H1 (cell line): ENCODE measurements around the gene GRK6. TPM values are rescaled to one million over a fixed set of nuclear protein-coding genes. Genes with fewer than 3 reads are reported as not detected.

Source experiments
- CTCF ChIA-PET: fragments of 300-600 bp; sonication (Branson Sonifier 250); formaldehyde crosslinking; loops from one replicate; lab custom pipeline; 2021; ENCODE audit not compliant: partially characterized antibody; lab: Charles Lee
- POLR2A ChIA-PET: fragments of 300-600 bp; sonication (Branson Sonifier 250); formaldehyde crosslinking; loops from one replicate; lab custom pipeline; 2021; ENCODE audit warnings: inconsistent platforms; ENCODE audit not compliant: partially characterized antibody; lab: Charles Lee
- DNase-seq, 2 experiments: peaks; one replicate each; pipeline versions ENCODE4 v3.0.0 to v3.0.0-alpha.2; 2010 to 2022; ENCODE audit warnings: low spot score in 2 of 2, low read depth in 1 of 2, mixed read lengths in 1 of 2
- FAIRE-seq: peaks from 2 replicates; lab custom pipeline; 2011; peaks lifted over from hg19 to GRCh38; lab: Jason Lieb, UNC
- H2AFZ ChIP-seq: 2 replicates; pipeline ENCODE4 v1.8.1; 2012; ENCODE audit warnings: low read length, inconsistent platforms
- H2AK5ac ChIP-seq: 2 replicates; pipeline ENCODE4 v1.6.1; 2013; ENCODE audit warnings: low read depth, low read length
- H2BK120ac ChIP-seq: replicated peaks from 2 replicates; pipeline ENCODE3; 2013; ENCODE audit warnings: low read depth, low read length, inconsistent platforms
- H2BK12ac ChIP-seq: 2 replicates; pipeline ENCODE4 v1.6.1; 2013; ENCODE audit warnings: low read depth, low read length
- H2BK15ac ChIP-seq: 2 replicates; pipeline ENCODE4 v1.6.1; 2013; ENCODE audit warnings: low read length
- H2BK20ac ChIP-seq: 2 replicates; pipeline ENCODE4 v1.6.1; 2013; ENCODE audit warnings: low read length
- H2BK5ac ChIP-seq: 2 replicates; pipeline ENCODE4 v1.6.1; 2013; ENCODE audit warnings: low read depth, low read length
- H3K14ac ChIP-seq: 2 replicates; pipeline ENCODE4 v1.6.1; 2013; ENCODE audit warnings: inconsistent platforms; ENCODE audit not compliant: insufficient read length
- H3K18ac ChIP-seq: 2 replicates; pipeline ENCODE4 v1.6.1; 2013; ENCODE audit warnings: low read length; ENCODE audit errors: extremely low read depth
- H3K23ac ChIP-seq: 2 replicates; pipeline ENCODE4 v1.6.1; 2013; ENCODE audit warnings: inconsistent platforms; ENCODE audit not compliant: insufficient read length
- H3K23me2 ChIP-seq: 2 replicates; pipeline ENCODE4 v1.6.1; 2013; ENCODE audit warnings: low read depth, low read length
- H3K27ac ChIP-seq: 2 replicates; pipeline ENCODE4 v1.6.1; 2011; ENCODE audit warnings: low read depth, low read length, inconsistent platforms
- H3K27me3 ChIP-seq, 4 experiments: replicated peaks in 1 of 4; 1 replicate in 1 of 4; 2 replicates in 3 of 4; pipeline versions ENCODE4 v1.6.1 to v1.8.1; 2011 to 2013; ENCODE audit warnings: low read length in 3 of 4, mild to moderate bottlenecking in 3 of 4, inconsistent platforms in 2 of 4, mixed read lengths in 2 of 4, moderate library complexity in 1 of 4; ENCODE audit not compliant: control insufficient read depth in 3 of 4, insufficient read depth in 3 of 4; ENCODE audit errors: extremely low read depth in 1 of 4
- H3K36me3 ChIP-seq, 4 experiments: 2 replicates each; pipeline versions ENCODE4 v1.6.1 to v1.8.1; 2011 to 2013; ENCODE audit warnings: mild to moderate bottlenecking in 4 of 4, low read length in 3 of 4, moderate library complexity in 2 of 4, control low read depth in 1 of 4, inconsistent platforms in 1 of 4; ENCODE audit not compliant: insufficient read depth in 4 of 4, control insufficient read depth in 2 of 4
- H3K4ac ChIP-seq: replicated peaks from 2 replicates; pipeline ENCODE3; 2013; ENCODE audit warnings: low read length, low read depth, mixed read lengths, inconsistent platforms; ENCODE audit not compliant: insufficient read length
- H3K4me1 ChIP-seq, 4 experiments: replicated peaks in 1 of 4; 1 replicate in 1 of 4; 2 replicates in 3 of 4; pipeline versions ENCODE4 v1.6.1 to v1.8.1; 2011 to 2013; ENCODE audit warnings: low read length in 3 of 4, inconsistent platforms in 2 of 4, mixed read lengths in 1 of 4; ENCODE audit not compliant: insufficient read depth in 4 of 4, control insufficient read depth in 3 of 4
- H3K4me2 ChIP-seq, 2 experiments: 2 replicates each; pipeline versions ENCODE4 v1.6.1 to v1.8.1; 2011 to 2013; ENCODE audit warnings: low read depth in 2 of 2, low read length in 2 of 2, control low read depth in 1 of 2, inconsistent platforms in 1 of 2, mild to moderate bottlenecking in 1 of 2; ENCODE audit not compliant: insufficient read depth in 1 of 2
- H3K4me3 ChIP-seq, 4 experiments: fragments of 200-600, 300-600 bp in 1 of 4; sonication (generic), shearing (Covaris generic), sonication (Bioruptor Twin) in 1 of 4; 2 replicates each; pipeline versions ENCODE4 v1.5.1 to v1.8.1; 2011 to 2016; ENCODE audit warnings: low read length in 4 of 4, low read depth in 3 of 4, control low read depth in 2 of 4, inconsistent platforms in 2 of 4, mild to moderate bottlenecking in 2 of 4, mixed read lengths in 1 of 4, moderate library complexity in 1 of 4; ENCODE audit not compliant: insufficient read depth in 2 of 4; ENCODE audit errors: extremely low read depth in 1 of 4
- H3K56ac ChIP-seq: replicated peaks from 2 replicates; pipeline ENCODE3; 2013; ENCODE audit warnings: low read depth, mild to moderate bottlenecking, mixed read lengths, low read length, inconsistent platforms; ENCODE audit not compliant: insufficient read length
- H3K79me1 ChIP-seq: 2 replicates; pipeline ENCODE4 v1.6.1; 2013; ENCODE audit warnings: low read depth, low read length, control low read depth
- H3K79me2 ChIP-seq, 2 experiments: 2 replicates each; pipeline versions ENCODE4 v1.6.1 to v1.8.1; 2012 to 2013; ENCODE audit warnings: low read length in 2 of 2, mild to moderate bottlenecking in 2 of 2, inconsistent platforms in 1 of 2; ENCODE audit not compliant: insufficient read depth in 2 of 2, control insufficient read depth in 1 of 2
- H3K9ac ChIP-seq, 4 experiments: replicated peaks in 1 of 4; 1 replicate in 1 of 4; 2 replicates in 3 of 4; pipeline versions ENCODE4 v1.6.1 to v1.8.1; 2011 to 2013; ENCODE audit warnings: low read depth in 3 of 4, low read length in 3 of 4, control low read depth in 2 of 4, mild to moderate bottlenecking in 2 of 4, moderate library complexity in 2 of 4, inconsistent platforms in 1 of 4; ENCODE audit errors: extremely low read depth in 1 of 4
- H3K9me3 ChIP-seq, 2 experiments: 2 replicates each; pipeline versions ENCODE4 v1.6.1 to v1.8.1; 2012 to 2013; ENCODE audit warnings: mild to moderate bottlenecking in 2 of 2, moderate library complexity in 2 of 2, control low read depth in 1 of 2, inconsistent platforms in 1 of 2, low read depth in 1 of 2, low read length in 1 of 2, mixed read lengths in 1 of 2; ENCODE audit not compliant: insufficient read depth in 2 of 2
- H4K20me1 ChIP-seq, 2 experiments: replicated peaks in 1 of 2; 2 replicates each; pipeline versions ENCODE3 to v1.8.1; 2011 to 2013; ENCODE audit warnings: inconsistent platforms in 2 of 2, low read length in 2 of 2, mild to moderate bottlenecking in 1 of 2; ENCODE audit not compliant: insufficient read depth in 2 of 2, control insufficient read depth in 1 of 2
- H4K5ac ChIP-seq: 2 replicates; pipeline ENCODE4 v1.6.1; 2013; ENCODE audit warnings: low read length, low read depth, mixed read lengths, inconsistent platforms; ENCODE audit not compliant: insufficient read length
- H4K8ac ChIP-seq: 2 replicates; pipeline ENCODE4 v1.8.0; 2013; ENCODE audit warnings: mild to moderate bottlenecking, moderate library complexity, low read length, inconsistent platforms; ENCODE audit not compliant: insufficient read depth; ENCODE audit errors: extremely low read depth
- H4K91ac ChIP-seq: replicated peaks from 2 replicates; pipeline ENCODE3; 2013; ENCODE audit warnings: low read length, mixed read lengths, inconsistent platforms; ENCODE audit not compliant: insufficient read length
- EGR1 ChIP-seq: IDR thresholded peaks from 2 replicates; pipeline ENCODE4 v1.6.1; 2011; ENCODE audit warnings: low read depth, low read length, borderline replicate concordance
- EP300 ChIP-seq, 2 experiments: IDR thresholded peaks; 1 replicate in 1 of 2; 2 replicates in 1 of 2; pipeline ENCODE4 v1.6.1; 2011 to 2012; ENCODE audit warnings: low read depth in 2 of 2, low read length in 2 of 2, mild to moderate bottlenecking in 2 of 2, borderline replicate concordance in 1 of 2, inconsistent platforms in 1 of 2, moderate library complexity in 1 of 2
- FOSL1 ChIP-seq: IDR thresholded peaks from 2 replicates; pipeline ENCODE4 v1.6.1; 2011; ENCODE audit warnings: mild to moderate bottlenecking, low read depth, low read length, moderate library complexity; ENCODE audit not compliant: insufficient read depth
- JUND ChIP-seq: IDR thresholded peaks from 2 replicates; pipeline ENCODE4 v1.6.1; 2011; ENCODE audit warnings: mild to moderate bottlenecking, improper control_type of control experiment, low read length
- RBBP5 ChIP-seq: IDR thresholded peaks from 2 replicates; pipeline ENCODE4 v1.7.1; 2012; ENCODE audit warnings: low read depth, mild to moderate bottlenecking, inconsistent platforms, low read length, moderate library complexity, borderline replicate concordance
- RNF2 ChIP-seq: fragments of 200-900, 300-1000 bp; sonication (generic); IDR thresholded peaks from 2 replicates; pipeline ENCODE4 v1.7.1; 2016; ENCODE audit warnings: borderline replicate concordance, low read depth, mild to moderate bottlenecking, antibody characterized with exemption, low read length; ENCODE audit not compliant: poor library complexity, severe bottlenecking; ENCODE audit errors: missing control alignments
- SAP30 ChIP-seq: fragments of 300-600 bp; sonication (generic); IDR thresholded peaks from 2 replicates; pipeline ENCODE4 v1.7.1; 2012; ENCODE audit warnings: low read length, moderate library complexity, mild to moderate bottlenecking, inconsistent platforms; ENCODE audit not compliant: insufficient read depth, insufficient replicate concordance
- SP4 ChIP-seq: IDR thresholded peaks from 2 replicates; pipeline ENCODE4 v1.6.1; 2012; ENCODE audit warnings: low read length, inconsistent platforms
- WGBS, 2 experiments: shearing (Covaris generic) in 1 of 2; methylation state at CpG; one replicate each; pipeline versions ENCODE4 v1.1.6 to v1.1.7; 2013 to 2015; ENCODE audit warnings: low lambda C conversion rate in 2 of 2, mixed read lengths in 2 of 2, inconsistent platforms in 1 of 2, low coverage in 1 of 2, missing lambda C conversion rate in 1 of 2; ENCODE audit not compliant: insufficient replicate concordance in 2 of 2, insufficient coverage in 1 of 2, insufficient read length in 1 of 2; ENCODE audit errors: extremely low coverage in 1 of 2, missing lambda C conversion rate in 1 of 2; 5-methylcytosine and 5-hydroxymethylcytosine counted together
- polyA plus RNA-seq, 7 experiments: library from polyadenylated mRNA; depleted of rRNA in 3 of 7; stranded (reverse) in 5 of 7; unstranded in 2 of 7; fragments of >200 nt in 5 of 7; fragments of 200-250 nt in 2 of 7; gene quantifications; 1 replicate in 5 of 7; 2 replicates in 1 of 7; 4 replicates in 1 of 7; pipeline versions ENCODE4 v1.2.1 to v1.2.3, GENCODE V29; 2011 to 2013; ENCODE audit warnings: missing spikeins in 2 of 7, mixed read lengths in 2 of 7
- total RNA-seq: library from RNA; stranded (reverse); fragmentation: NEBNext Ultra II Directional; extraction: Animal tissue kit (Norgen Biotek cat#: 25700); gene quantifications from 2 replicates; pipeline ENCODE4 v1.2.1, GENCODE V29; 2021

GRK6 gene
- total and polyA plus RNA-seq, 2 of the 8 experiments (the other 6 are each of a cell fraction or from before 2014, with no cell fraction given), result 31.8 to 57.8 TPM

DNA sequence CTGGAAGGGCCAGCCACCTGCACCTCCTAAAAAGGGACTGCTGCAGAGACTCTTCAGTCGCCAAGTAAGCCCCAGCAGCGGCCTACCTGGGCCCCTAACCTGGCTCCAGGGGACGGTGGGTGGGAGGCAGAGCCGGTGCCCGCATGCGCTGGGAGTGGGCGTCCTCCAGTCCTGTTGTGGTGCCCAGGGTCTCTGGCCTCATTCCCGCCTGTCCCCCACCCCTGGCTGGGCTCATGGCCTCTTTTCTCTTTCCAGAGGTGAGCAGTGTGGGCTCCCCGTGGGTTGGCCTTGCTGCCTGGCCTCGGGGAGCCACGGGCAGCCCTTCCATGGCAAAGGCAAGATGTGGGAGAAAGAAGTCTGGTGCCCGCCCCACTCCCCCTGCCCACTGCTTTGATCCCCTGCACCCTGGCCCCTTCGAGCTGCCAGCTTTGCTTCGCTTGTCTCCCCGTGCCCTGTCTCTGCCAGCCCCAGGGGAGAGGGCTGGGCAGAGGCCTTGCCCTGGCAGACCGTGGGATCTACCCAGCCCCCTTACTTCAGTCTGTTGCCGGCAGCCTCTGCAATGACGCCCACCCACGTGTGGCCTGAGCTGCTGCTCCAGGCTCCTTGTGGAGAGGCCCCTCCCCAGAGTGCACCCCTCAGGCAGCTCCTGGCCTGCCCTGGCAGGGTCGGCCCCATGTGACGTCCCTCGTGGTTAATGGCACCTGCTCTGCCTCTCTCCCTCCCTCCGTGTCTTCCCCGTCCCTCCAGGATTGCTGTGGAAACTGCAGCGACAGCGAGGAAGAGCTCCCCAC lies 14.7 kb downstream of the GRK6 start:
- 91% methylated on average over 17 of the region's 26 CpGs; no CpG with 5 or more reads in 1 of the 2 experiments for WGBS, 2 experiments
- Histone ChIP-seq H4K8ac (no peak overlapping the region), H3K79me2 (no peaks in the 10 kb centered on the region), H2BK120ac (no peak overlapping the region), H3K18ac (no peak overlapping the region; the same call in 1 of the 2 replicates), H3K14ac (no peak overlapping the region), H3K27me3 (peaks cover 0 to 11% (median 1%) of the 10 kb centered on the region in 4 experiments; a peak in 5 of 7 replicates), H4K20me1 (peaks cover 0 to 10% of the 10 kb centered on the region in 2 experiments), H3K36me3 (peaks cover 2 to 12% (median 5%) of the 10 kb centered on the region in 4 experiments; a peak in 3 of 8 replicates), H3K4me2 (no peak overlapping the region), H2BK20ac (no peak overlapping the region), H3K4ac (no peak overlapping the region), H3K9ac (no peak overlapping the region), H4K91ac (no peak overlapping the region), H2BK5ac (no peak overlapping the region), H3K23me2 (peaks cover 2% of the 10 kb centered on the region), H2BK12ac (no peak overlapping the region), H2BK15ac (no peak overlapping the region), H3K79me1 (no peaks in the 10 kb centered on the region; the same call in 1 of the 2 replicates), H4K5ac (no peak overlapping the region), H3K23ac (no peak overlapping the region), H2AFZ (no peak overlapping the region), H2AK5ac (no peak overlapping the region), H3K4me3 (no peak overlapping the region), H3K56ac (no peak overlapping the region), H3K27ac (no peak overlapping the region), H3K9me3 (no peaks in the 10 kb centered on the region), H3K4me1 (peaks cover 0 to 18% (median 9%) of the 10 kb centered on the region in 4 experiments; a peak in 6 of 7 replicates)
- ChIA-PET CTCF (interaction anchor here (0.6 to 23.6 kb wide), 13 partner anchors 8 to 473 kb away, joined by 3 to 430 read pairs (median 5); partner anchors contain the start of genes F12, GRK6, PFN3 and SLC34A1), POLR2A (interaction anchor here (5.1 to 67.5 kb wide), 5 partner anchors 18 to 56 kb away, joined by 21 to 3349 read pairs (median 143); partner anchors contain the start of genes DBN1, DOK3, GRK6 and PDLIM7)
- TF ChIP-seq JUND, result no peak
- TF ChIP-seq SP4, result no peak
- no peak for TF ChIP-seq EP300 (IDR thresholded peaks at IDR 0.05; ENCODE audit: borderline replicate concordance in 1 of 2, low read depth in 2 of 2, low read length in 2 of 2)
- no peak for TF ChIP-seq EGR1
- no peak for TF ChIP-seq FOSL1
- TF ChIP-seq RBBP5, result no peak
- no peak for TF ChIP-seq SAP30
- no peak for TF ChIP-seq RNF2
- DNase-seq (no peak), FAIRE-seq (no peak)
